ENCODE measurements around the gene CHML.

- TF ChIP-seq, protein P1, sequence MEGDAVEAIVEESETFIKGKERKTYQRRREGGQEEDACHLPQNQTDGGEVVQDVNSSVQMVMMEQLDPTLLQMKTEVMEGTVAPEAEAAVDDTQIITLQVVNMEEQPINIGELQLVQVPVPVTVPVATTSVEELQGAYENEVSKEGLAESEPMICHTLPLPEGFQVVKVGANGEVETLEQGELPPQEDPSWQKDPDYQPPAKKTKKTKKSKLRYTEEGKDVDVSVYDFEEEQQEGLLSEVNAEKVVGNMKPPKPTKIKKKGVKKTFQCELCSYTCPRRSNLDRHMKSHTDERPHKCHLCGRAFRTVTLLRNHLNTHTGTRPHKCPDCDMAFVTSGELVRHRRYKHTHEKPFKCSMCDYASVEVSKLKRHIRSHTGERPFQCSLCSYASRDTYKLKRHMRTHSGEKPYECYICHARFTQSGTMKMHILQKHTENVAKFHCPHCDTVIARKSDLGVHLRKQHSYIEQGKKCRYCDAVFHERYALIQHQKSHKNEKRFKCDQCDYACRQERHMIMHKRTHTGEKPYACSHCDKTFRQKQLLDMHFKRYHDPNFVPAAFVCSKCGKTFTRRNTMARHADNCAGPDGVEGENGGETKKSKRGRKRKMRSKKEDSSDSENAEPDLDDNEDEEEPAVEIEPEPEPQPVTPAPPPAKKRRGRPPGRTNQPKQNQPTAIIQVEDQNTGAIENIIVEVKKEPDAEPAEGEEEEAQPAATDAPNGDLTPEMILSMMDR (IDR thresholded peaks at IDR 0.05 in 2 of 3, conservative IDR thresholded peaks at IDR 0.05 in 1 of 3; ENCODE audit: control insufficient read depth in 2 of 3, extremely low read depth in 1 of 3, insufficient read depth in 1 of 3, low read depth in 3 of 3, low read length in 3 of 3): peak; percentile 59 to 67 (median 62); a peak in 5 of 6 replicates
- TF ChIP-seq TAF1 (IDR thresholded peaks at IDR 0.05; ENCODE audit: borderline replicate concordance, low read depth, low read length): no peak
- no peak for TF ChIP-seq CREM (IDR thresholded peaks at IDR 0.05; ENCODE audit: low read depth)
- TF ChIP-seq, protein P2, sequence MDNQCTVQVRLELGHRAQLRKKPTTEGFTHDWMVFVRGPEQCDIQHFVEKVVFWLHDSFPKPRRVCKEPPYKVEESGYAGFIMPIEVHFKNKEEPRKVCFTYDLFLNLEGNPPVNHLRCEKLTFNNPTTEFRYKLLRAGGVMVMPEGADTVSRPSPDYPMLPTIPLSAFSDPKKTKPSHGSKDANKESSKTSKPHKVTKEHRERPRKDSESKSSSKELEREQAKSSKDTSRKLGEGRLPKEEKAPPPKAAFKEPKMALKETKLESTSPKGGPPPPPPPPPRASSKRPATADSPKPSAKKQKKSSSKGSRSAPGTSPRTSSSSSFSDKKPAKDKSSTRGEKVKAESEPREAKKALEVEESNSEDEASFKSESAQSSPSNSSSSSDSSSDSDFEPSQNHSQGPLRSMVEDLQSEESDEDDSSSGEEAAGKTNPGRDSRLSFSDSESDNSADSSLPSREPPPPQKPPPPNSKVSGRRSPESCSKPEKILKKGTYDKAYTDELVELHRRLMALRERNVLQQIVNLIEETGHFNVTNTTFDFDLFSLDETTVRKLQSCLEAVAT (IDR thresholded peaks at IDR 0.05): no peak
- TF ChIP-seq EP300 (IDR thresholded peaks at IDR 0.05; ENCODE audit: borderline replicate concordance in 1 of 2, control insufficient read depth in 1 of 2, low read depth in 2 of 2, low read length in 2 of 2): no peak
Observed at GRCh38 chr1:241611063-241611462, 29.1 kb downstream of the CHML start.

Measured in GM12878 (cell line).